ENCODE data around the gene LUZP1. TPM values are rescaled to one million over a fixed set of nuclear protein-coding genes. Genes with fewer than 3 reads are reported as not detected.
"Not testable (repeated sequence)": the region's sequence is repeated elsewhere in the genome, so short reads cannot be mapped to it uniquely, and the experiment has no call there.

LUZP1 gene
- total RNA-seq, 1 donor from 2014 or later: 18.0 TPM

DNA sequence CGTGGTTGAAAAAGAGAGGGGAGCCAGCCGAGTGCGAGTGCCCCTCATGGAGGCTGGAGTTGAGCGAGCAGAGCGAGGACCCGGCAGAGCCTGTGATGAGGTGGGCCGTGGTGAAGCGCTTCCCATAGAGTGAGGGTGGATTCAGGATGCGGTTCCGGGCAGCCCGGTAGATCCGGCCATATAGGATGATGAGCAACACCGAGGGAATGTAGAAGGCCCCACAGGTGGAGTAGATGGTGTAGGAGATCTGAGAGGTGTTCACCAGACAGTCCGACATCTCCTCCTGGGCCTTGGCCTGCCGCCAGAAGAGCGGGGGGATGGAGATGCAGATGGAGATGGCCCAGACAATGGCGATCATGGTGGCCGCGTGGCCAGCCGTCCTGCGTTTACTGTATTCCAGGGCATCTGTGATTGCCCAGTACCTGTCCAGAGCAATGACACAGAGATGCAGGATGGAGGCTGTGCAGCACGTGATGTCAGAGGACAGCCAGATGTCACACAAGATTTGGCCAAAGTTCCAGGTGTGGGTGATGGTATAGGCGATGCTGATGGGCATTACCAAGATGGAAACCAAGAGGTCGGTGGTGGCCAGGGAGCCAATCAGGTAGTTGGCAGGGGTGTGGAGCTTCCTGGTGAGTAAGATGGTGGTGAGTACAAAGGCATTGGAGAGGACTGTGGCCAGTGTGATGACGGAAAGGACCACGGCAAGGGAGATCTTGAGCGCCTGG is 24.9 kb upstream of the LUZP1 start:
- Histone ChIP-seq H3K9me3 (no peaks in the 10 kb centered on the region), H3K27me3 (no peaks in the 10 kb centered on the region), H3K4me3 (no peak overlapping the region), H3K4me1 (no peaks in the 10 kb centered on the region), H3K27ac (no peak overlapping the region), H3K36me3 (no peaks in the 10 kb centered on the region)
- no peak for DNase-seq (ENCODE audit: low spot score in 2 of 2)
- intact Hi-C loops (cut with DNase I): no loop called here
- TF ChIP-seq, protein P1, sequence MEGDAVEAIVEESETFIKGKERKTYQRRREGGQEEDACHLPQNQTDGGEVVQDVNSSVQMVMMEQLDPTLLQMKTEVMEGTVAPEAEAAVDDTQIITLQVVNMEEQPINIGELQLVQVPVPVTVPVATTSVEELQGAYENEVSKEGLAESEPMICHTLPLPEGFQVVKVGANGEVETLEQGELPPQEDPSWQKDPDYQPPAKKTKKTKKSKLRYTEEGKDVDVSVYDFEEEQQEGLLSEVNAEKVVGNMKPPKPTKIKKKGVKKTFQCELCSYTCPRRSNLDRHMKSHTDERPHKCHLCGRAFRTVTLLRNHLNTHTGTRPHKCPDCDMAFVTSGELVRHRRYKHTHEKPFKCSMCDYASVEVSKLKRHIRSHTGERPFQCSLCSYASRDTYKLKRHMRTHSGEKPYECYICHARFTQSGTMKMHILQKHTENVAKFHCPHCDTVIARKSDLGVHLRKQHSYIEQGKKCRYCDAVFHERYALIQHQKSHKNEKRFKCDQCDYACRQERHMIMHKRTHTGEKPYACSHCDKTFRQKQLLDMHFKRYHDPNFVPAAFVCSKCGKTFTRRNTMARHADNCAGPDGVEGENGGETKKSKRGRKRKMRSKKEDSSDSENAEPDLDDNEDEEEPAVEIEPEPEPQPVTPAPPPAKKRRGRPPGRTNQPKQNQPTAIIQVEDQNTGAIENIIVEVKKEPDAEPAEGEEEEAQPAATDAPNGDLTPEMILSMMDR (IDR thresholded peaks at IDR 0.05): no peak

DNA sequence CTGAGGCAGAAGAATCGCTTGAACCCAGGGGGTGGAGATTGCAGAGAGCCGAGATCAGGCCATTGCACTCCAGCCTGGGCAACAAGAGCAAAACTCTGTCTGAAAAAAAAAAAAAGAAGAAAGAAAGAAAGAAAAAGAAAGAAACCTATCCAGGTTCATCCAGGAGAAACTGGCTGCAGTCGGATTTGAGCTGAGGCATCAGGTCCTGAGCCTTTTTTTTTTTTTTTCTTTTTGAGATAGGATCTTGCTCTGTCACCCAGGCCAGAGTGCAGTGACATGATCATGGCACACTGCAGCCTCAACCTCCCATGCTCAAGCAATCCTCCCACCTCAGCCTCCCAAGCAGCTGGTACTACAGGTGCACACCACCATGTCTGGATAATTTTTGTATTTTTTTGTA is 22.5 kb upstream of the LUZP1 start:
- H3K27ac ChIP-seq: no peak overlapping the region
- H3K9me3 ChIP-seq: no peaks in the 10 kb centered on the region
- H3K36me3 ChIP-seq: no peaks in the 10 kb centered on the region
- no peak overlapping the region for H3K4me3 ChIP-seq
- no peaks in the 10 kb centered on the region for H3K4me1 ChIP-seq
- no peaks in the 10 kb centered on the region for H3K27me3 ChIP-seq
- intact Hi-C loops (cut with DNase I): no loop called here
- DNase-seq (ENCODE audit: low spot score in 2 of 2): no peak
- TF ChIP-seq, protein P1 (IDR thresholded peaks at IDR 0.05): no peak

DNA sequence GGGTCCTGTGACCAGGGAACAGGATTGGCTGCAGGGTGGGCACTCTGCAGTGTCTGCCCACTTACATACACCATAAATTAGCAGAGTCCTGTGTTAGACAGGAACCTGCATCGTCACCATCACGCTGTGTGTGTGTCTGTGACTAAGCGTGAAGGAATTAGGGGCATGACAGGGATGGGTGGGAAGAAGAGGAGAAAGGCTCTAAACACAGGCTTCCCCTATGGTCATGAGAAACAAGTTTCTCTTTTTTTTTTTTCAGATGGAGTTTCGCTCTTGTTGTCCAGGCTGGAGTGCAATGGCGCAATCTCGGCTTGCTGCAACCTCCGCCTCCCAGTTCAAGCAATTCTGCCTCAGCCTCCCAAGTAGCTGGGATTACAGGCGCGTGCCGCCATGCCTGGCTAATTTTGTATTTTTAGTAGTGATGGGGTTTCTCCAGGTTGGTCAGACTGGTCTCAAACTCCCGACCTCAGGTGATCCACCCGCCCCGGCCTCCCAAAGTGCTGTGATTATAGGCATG is 20.3 kb upstream of the LUZP1 start:
- H3K4me1 ChIP-seq; H3K27ac ChIP-seq; H3K27me3 ChIP-seq; H3K4me3 ChIP-seq; DNase-seq (ENCODE audit: low spot score in 2 of 2); H3K36me3 ChIP-seq; H3K9me3 ChIP-seq: not testable (repeated sequence)
- intact Hi-C loops (cut with DNase I): loop anchor here (5.0 kb wide), 1 partner anchor 212 kb away; no protein-coding TSS in a partner anchor

DNA sequence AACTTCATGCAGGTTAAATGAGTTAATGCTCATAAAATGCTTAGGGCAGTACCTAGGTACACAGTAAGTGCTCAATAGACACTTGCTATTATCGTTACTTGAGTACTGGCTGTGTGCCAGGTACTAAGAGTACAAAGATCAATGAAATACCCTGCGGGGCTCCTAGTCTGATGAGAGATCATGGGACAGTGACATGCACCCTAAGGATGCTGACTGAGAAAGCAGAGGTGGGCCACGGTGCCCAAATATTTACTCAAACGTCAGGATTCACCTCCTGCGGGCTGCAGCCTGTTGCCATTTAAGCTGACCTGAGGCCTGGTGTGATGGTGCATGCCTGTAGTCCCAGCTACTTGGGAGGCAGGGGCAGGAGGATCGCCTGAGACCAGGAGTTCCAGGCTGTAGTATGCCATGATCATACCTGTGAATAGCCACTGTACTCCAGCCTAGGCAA is 19.8 kb upstream of the LUZP1 start:
- H3K4me3 ChIP-seq: no peak overlapping the region
- no peaks in the 10 kb centered on the region for H3K36me3 ChIP-seq
- intact Hi-C loops (cut with DNase I): loop anchor here (5.0 kb wide), 1 partner anchor 211 kb away; no protein-coding TSS in a partner anchor
- H3K27ac ChIP-seq: no peak overlapping the region
- no peaks in the 10 kb centered on the region for H3K9me3 ChIP-seq
- DNase-seq (ENCODE audit: low spot score in 2 of 2): no peak
- peaks cover 0 to 3% of the 10 kb centered on the region in 2 donors for H3K4me1 ChIP-seq
- H3K27me3 ChIP-seq: no peaks in the 10 kb centered on the region
- TF ChIP-seq, protein P1 (IDR thresholded peaks at IDR 0.05): no peak

DNA sequence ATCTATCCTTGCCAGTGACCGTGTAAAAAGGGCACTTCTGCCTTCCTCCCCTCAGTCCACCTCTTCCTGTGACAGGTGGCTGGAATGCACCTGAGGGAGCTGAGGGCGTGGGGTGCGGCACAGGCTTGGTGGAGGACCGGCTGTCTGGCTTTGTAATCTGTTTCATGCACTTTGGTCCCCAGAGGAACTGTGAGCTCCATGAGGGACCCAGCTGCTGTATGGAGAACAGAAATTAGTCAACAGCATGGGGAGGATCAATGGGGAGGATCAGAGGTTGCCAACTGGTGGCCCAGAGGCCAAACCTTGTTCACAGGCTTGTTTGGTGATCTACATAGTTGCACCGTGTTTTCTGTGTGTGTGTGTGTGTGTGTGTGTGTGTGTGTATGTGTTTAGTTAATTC is 19.0 kb upstream of the LUZP1 start:
- intact Hi-C loops (cut with DNase I): loop anchor here (5.0 kb wide), 1 partner anchor 210 kb away; no protein-coding TSS in a partner anchor

DNA sequence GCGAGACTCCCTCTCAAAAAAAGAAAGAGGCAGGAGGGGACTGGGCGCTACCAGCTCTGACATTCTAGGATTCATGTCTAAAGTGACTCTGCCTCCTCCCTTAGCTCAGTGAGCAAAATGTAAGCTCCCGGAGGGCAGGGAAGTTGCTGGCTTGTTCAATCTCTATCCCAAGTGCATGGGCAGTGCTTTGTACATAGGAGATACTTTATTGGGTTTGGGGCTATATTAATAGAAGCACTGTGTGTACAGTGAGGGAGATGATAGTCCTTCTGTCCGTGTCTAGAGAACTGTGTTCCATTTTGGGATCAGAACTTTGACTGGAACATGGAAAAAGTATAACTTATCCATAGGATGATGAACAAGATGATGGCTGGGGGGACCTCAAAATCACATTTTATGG is 16.7 kb upstream of the LUZP1 start:
- TF ChIP-seq, protein P1 (IDR thresholded peaks at IDR 0.05): no peak
- H3K9me3 ChIP-seq: no peaks in the 10 kb centered on the region
- no peak for DNase-seq (ENCODE audit: low spot score in 2 of 2)
- H3K27ac ChIP-seq: no peak overlapping the region
- H3K4me1 ChIP-seq: peaks cover 0 to 3% of the 10 kb centered on the region in 2 donors
- H3K4me3 ChIP-seq: no peak overlapping the region
- no peaks in the 10 kb centered on the region for H3K27me3 ChIP-seq
- H3K36me3 ChIP-seq: no peaks in the 10 kb centered on the region
- intact Hi-C loops (cut with DNase I): loop anchor here (5.0 kb wide), 1 partner anchor 208 kb away; no protein-coding TSS in a partner anchor

More for the DNA sequence above, 19.0 kb upstream of the LUZP1 start:
- Histone ChIP-seq H3K27ac (no peak overlapping the region), H3K4me3 (no peak overlapping the region), H3K36me3 (no peaks in the 10 kb centered on the region), H3K9me3 (no peaks in the 10 kb centered on the region), H3K27me3 (no peaks in the 10 kb centered on the region), H3K4me1 (peaks cover 0 to 3% of the 10 kb centered on the region in 2 donors)
- no peak for DNase-seq (ENCODE audit: low spot score in 2 of 2)
- TF ChIP-seq, protein P1 (IDR thresholded peaks at IDR 0.05): no peak

Measured in ascending aorta (tissue), 2 donors.